MCF 10A (cell line): ENCODE data around the gene PRG2. TPM values are rescaled to one million over a fixed set of nuclear protein-coding genes. Genes with fewer than 3 reads are reported as not detected.

ENCODE experiments used
- BruUV-seq: library from RNA; stranded (reverse); fragments of 400-500 nt; replicated peaks from 2 replicates; lab custom pipeline; 2021; lab: Mats Ljungman, UMichigan
- CTCF ChIA-PET: fragments of 300-600 bp; sonication (Branson Sonifier 250); formaldehyde crosslinking; extraction: SDS; loops from one replicate; lab custom pipeline; 2021; ENCODE audit warnings: antibody characterized with exemption, inconsistent platforms; lab: Yijun Ruan, JAX
- POLR2A ChIA-PET: fragments of 300-600, 350-650 bp; sonication (Branson Sonifier 250); formaldehyde crosslinking; extraction: SDS; loops from one replicate; lab custom pipeline; 2020; ENCODE audit warnings: antibody characterized with exemption, inconsistent platforms; lab: Yijun Ruan, JAX
- DNase-seq: peaks from one replicate; pipeline ENCODE4 v3.0.0-alpha.2; 2018; ENCODE audit not compliant: unreplicated experiment
- H3K27ac Mint-ChIP-seq: one replicate; pipeline ENCODE4 v1.8.0; 2022; ENCODE audit warnings: mild to moderate bottlenecking, low read depth, mixed read lengths; ENCODE audit not compliant: unreplicated experiment
- H3K27me3 Mint-ChIP-seq: one replicate; pipeline ENCODE4 v1.8.0; 2022; ENCODE audit warnings: mixed read lengths; ENCODE audit not compliant: insufficient read depth, unreplicated experiment
- H3K36me3 Mint-ChIP-seq: one replicate; pipeline ENCODE4 v1.8.0; 2022; ENCODE audit warnings: mild to moderate bottlenecking, moderate library complexity, mixed read lengths; ENCODE audit not compliant: insufficient read depth, unreplicated experiment
- H3K4me1 Mint-ChIP-seq: one replicate; pipeline ENCODE4 v1.8.0; 2022; ENCODE audit warnings: mixed read lengths; ENCODE audit not compliant: insufficient read depth, unreplicated experiment
- H3K4me3 Mint-ChIP-seq: one replicate; pipeline ENCODE4 v1.8.0; 2022; ENCODE audit warnings: mild to moderate bottlenecking, moderate library complexity, mixed read lengths; ENCODE audit not compliant: unreplicated experiment
- H3K9me3 Mint-ChIP-seq: one replicate; pipeline ENCODE4 v1.8.0; 2022; ENCODE audit warnings: mixed read lengths; ENCODE audit not compliant: unreplicated experiment
- intact Hi-C: fragments of 100-400 bp; cut with micrococcal nuclease; formaldehyde crosslinking; loops from 2 replicates; pipeline ENCODE4 v1.14.1; 2022
- total RNA-seq: library from RNA; stranded (reverse); gene quantifications from 2 replicates; pipeline ENCODE4 v1.2.3, GENCODE V29; 2022
- TF ChIP-seq, protein P1 (sequence below): fragments of 200-600 bp; IDR thresholded peaks from one replicate; pipeline ENCODE4 v1.8.0; 2022; ENCODE audit warnings: antibody characterized with exemption, mild to moderate bottlenecking; ENCODE audit not compliant: unreplicated experiment

Gene PRG2
- total RNA-seq, 1 experiment from 2014 or later = not detected

DNA sequence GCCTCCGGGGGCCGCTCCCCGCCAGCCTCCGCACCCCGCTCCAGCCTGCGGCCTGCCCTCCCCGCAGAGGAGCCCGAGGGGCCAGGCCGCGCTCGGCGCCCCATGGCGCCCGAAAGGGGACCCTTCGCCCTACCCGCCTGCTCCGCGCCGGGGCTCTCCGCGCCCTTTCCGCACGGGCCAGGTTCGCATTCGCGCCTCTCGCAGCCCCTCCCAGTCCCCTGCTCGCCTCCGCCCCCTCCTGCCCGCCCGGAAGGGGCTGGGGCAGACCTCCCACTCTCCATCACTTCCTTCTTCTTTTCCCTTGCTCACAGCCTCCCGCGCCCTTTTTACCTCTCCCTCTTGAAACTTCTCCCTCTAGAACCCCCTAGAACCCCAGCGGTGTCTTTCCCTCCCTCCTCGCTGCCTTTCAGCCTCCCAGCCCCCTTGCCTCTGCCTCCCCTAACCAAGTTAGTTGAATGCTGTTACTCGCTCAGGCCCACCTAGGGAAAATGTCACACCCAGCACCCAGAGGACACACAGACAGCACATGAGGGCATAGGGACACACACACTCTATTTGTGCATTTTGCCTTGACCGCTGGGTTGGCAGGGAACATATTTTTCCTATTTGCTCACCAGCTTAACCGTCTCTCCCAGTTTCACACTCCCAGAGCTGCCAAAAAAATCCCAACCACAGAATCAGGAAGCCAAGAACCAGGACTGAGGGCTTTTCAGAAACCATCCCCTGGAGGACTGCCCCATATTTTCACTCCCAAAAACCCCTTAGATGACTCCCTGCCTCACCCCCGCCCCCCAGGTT, 36.7 kb upstream of the PRG2 start, which contains the start of gene SLC43A3:
Gene SLC43A3, minus strand, starts transcription at position 193 of the 798 bp plus-strand sequence. CDS start 949 bp downstream, outside the sequence.
- Mint-ChIP-seq H3K27ac (peak within 1 kb of the TSS; percentile 98), H3K36me3 (peaks cover 26% of the 10 kb centered on the region), H3K4me3 (peak within 1 kb of the TSS; percentile 84), H3K27me3 (no peaks in the 10 kb centered on the region), H3K9me3 (no peaks in the 10 kb centered on the region), H3K4me1 (peaks cover 43% of the 10 kb centered on the region)
- ChIA-PET CTCF (interaction anchor here (0.6 to 1.8 kb wide), 10 partner anchors 11 to 1232 kb away, joined by 3 to 14 read pairs (median 4); partner anchors contain the start of gene RTN4RL2), POLR2A (interaction anchor here (0.6 to 2.3 kb wide), 16 partner anchors 8 to 335 kb away, joined by 3 to 18 read pairs (median 3); partner anchors contain the start of genes SELENOH, SLC43A1 and TIMM10)
- DNase-seq = peak; percentile 89
- BruUV-seq = TSS peak; percentile 76
- intact Hi-C loops = no loop called here
- TF ChIP-seq, protein P1, sequence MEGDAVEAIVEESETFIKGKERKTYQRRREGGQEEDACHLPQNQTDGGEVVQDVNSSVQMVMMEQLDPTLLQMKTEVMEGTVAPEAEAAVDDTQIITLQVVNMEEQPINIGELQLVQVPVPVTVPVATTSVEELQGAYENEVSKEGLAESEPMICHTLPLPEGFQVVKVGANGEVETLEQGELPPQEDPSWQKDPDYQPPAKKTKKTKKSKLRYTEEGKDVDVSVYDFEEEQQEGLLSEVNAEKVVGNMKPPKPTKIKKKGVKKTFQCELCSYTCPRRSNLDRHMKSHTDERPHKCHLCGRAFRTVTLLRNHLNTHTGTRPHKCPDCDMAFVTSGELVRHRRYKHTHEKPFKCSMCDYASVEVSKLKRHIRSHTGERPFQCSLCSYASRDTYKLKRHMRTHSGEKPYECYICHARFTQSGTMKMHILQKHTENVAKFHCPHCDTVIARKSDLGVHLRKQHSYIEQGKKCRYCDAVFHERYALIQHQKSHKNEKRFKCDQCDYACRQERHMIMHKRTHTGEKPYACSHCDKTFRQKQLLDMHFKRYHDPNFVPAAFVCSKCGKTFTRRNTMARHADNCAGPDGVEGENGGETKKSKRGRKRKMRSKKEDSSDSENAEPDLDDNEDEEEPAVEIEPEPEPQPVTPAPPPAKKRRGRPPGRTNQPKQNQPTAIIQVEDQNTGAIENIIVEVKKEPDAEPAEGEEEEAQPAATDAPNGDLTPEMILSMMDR = no peak

GRCh38 chr11:57426439-57426928, 36.0 kb upstream of the PRG2 start:
- Mint-ChIP-seq H3K27me3 (no peaks in the 10 kb centered on the region), H3K27ac (peak overlapping the region; percentile 98), H3K9me3 (no peaks in the 10 kb centered on the region), H3K4me3 (peak overlapping the region; percentile 84), H3K36me3 (peaks cover 32% of the 10 kb centered on the region), H3K4me1 (peaks cover 43% of the 10 kb centered on the region)
- CTCF ChIA-PET = interaction anchor here (0.8 to 1.8 kb wide), 5 partner anchors 8 to 90 kb away, joined by 3 to 8 read pairs (median 3); no protein-coding TSS in a partner anchor
- DNase-seq = peak; percentile 55
- intact Hi-C loops = no loop called here
- TF ChIP-seq, protein P1 = no peak
- BruUV-seq = no TSS peak
- POLR2A ChIA-PET = interaction anchor here (0.7 to 2.3 kb wide), 14 partner anchors 8 to 336 kb away, joined by 3 to 18 read pairs (median 3); partner anchors contain the start of genes SELENOH, SLC43A1 and TIMM10

DNA sequence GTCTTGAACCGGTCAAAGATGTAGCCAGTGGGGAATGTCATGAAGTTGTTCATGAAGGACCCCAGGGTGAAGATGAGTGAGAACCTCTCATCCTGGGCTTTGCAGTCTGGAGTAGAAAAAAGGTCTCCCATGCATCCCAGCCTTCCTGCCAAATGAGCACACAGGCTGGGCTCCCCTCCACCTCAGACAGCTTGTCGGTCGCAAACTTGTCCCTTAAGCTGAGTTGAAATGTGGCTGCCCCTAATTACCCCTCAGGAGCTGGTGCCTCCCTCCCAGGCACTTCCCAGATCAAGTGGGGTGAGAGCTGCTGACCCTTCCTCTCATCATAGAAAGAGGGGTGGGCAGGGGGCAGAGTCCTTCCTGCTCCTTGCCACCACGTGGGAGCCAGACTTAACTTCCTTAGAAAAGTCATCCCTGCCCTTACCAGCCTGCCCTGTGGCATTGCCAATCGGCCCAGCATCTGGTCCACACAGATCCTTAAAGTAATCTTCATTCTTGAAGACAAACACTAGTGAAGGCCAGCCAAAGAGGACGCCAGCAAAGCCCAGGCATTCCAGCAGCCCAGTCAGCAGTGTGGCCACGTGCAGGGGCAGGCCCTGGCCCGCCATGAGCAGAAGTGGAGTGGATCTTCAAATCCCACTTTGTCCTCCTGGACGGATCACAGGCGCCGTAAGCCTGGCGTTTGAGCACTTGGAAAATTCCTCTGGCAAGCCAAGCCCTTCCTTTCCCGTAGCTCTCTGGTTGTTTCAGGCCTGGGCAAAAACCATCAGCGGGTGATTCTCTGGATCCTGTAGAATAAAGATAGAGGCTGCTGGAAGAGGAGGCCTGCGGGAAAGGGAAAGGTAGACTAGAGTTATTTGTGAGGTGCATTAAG, 35.4 kb upstream of the PRG2 start:
- peak overlapping the region; percentile 98 for H3K27ac Mint-ChIP-seq
- H3K36me3 Mint-ChIP-seq = peaks cover 34% of the 10 kb centered on the region
- H3K9me3 Mint-ChIP-seq = no peaks in the 10 kb centered on the region
- TF ChIP-seq, protein P1 = no peak
- ChIA-PET CTCF (interaction anchor here (0.8 to 1.8 kb wide), 6 partner anchors 9 to 90 kb away, joined by 3 to 8 read pairs (median 3); no protein-coding TSS in a partner anchor), POLR2A (interaction anchor here (0.7 to 2.3 kb wide), 14 partner anchors 9 to 336 kb away, joined by 3 to 18 read pairs (median 3); partner anchors contain the start of genes SELENOH, SLC43A1 and TIMM10)
- peaks cover 43% of the 10 kb centered on the region for H3K4me1 Mint-ChIP-seq
- TSS peak; percentile 46 for BruUV-seq
- peak; percentile 36 for DNase-seq
- H3K4me3 Mint-ChIP-seq = peak overlapping the region; percentile 84
- intact Hi-C loops = no loop called here
- H3K27me3 Mint-ChIP-seq = no peaks in the 10 kb centered on the region
